ENCODE results near the gene OR2V2.

DNA sequence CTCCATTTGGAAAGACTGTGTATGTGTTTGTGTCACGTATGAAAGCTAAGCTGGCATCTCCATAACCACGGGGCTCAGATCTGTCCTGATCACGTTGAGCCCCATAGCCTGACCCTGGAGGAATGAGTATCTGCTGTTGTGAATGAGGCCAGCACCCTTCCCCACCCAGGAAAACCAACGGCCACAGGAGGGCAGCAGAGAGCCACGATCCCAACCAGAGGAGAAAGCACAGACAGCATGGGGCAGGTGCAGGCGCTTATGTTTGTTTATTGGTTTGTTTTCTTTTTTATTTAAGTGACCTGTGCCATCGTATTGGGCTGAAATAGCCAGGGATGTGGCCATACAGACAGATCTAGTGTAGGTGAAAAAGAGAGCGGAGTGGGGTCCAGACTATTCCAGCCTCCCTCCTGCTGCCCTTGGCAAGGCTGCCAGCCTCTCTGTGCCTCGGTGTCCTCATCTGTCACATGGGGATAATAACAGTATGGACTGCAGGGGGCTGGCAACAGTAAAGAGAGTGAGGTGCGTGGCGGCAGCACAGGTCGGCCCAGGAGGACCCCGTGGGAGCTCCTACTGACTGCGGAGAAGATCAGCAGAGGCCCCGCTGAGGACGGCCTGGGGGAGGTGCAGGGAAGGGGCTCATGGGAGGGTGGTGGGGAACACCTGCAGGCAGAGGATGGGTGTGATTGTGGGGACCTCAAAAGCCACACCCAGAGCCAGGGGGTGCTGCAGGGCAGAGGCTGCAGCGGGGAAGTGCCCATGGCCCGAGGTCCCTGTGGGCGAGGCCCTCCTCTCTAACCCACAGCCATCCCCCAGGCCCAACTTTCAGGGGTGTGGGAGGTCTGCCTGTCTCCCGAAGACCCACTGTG, 12.1 kb downstream of the OR2V2 start:
- TF ChIP-seq, protein P1, sequence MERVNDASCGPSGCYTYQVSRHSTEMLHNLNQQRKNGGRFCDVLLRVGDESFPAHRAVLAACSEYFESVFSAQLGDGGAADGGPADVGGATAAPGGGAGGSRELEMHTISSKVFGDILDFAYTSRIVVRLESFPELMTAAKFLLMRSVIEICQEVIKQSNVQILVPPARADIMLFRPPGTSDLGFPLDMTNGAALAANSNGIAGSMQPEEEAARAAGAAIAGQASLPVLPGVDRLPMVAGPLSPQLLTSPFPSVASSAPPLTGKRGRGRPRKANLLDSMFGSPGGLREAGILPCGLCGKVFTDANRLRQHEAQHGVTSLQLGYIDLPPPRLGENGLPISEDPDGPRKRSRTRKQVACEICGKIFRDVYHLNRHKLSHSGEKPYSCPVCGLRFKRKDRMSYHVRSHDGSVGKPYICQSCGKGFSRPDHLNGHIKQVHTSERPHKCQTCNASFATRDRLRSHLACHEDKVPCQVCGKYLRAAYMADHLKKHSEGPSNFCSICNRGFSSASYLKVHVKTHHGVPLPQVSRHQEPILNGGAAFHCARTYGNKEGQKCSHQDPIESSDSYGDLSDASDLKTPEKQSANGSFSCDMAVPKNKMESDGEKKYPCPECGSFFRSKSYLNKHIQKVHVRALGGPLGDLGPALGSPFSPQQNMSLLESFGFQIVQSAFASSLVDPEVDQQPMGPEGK (CRISPR knock-in tag; IDR thresholded peaks at IDR 0.05; ENCODE audit: borderline replicate concordance) = no peak
- TF ChIP-seq ZC3H10 (CRISPR knock-in tag; IDR thresholded peaks at IDR 0.05) (no peak), ZFP30 (CRISPR knock-in tag; IDR thresholded peaks at IDR 0.05) (no peak)
- TF ChIP-seq, protein P2, sequence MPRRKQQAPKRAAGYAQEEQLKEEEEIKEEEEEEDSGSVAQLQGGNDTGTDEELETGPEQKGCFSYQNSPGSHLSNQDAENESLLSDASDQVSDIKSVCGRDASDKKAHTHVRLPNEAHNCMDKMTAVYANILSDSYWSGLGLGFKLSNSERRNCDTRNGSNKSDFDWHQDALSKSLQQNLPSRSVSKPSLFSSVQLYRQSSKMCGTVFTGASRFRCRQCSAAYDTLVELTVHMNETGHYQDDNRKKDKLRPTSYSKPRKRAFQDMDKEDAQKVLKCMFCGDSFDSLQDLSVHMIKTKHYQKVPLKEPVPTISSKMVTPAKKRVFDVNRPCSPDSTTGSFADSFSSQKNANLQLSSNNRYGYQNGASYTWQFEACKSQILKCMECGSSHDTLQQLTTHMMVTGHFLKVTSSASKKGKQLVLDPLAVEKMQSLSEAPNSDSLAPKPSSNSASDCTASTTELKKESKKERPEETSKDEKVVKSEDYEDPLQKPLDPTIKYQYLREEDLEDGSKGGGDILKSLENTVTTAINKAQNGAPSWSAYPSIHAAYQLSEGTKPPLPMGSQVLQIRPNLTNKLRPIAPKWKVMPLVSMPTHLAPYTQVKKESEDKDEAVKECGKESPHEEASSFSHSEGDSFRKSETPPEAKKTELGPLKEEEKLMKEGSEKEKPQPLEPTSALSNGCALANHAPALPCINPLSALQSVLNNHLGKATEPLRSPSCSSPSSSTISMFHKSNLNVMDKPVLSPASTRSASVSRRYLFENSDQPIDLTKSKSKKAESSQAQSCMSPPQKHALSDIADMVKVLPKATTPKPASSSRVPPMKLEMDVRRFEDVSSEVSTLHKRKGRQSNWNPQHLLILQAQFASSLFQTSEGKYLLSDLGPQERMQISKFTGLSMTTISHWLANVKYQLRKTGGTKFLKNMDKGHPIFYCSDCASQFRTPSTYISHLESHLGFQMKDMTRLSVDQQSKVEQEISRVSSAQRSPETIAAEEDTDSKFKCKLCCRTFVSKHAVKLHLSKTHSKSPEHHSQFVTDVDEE (CRISPR knock-in tag; IDR thresholded peaks at IDR 0.05) = no peak
- TF ChIP-seq, protein P3, sequence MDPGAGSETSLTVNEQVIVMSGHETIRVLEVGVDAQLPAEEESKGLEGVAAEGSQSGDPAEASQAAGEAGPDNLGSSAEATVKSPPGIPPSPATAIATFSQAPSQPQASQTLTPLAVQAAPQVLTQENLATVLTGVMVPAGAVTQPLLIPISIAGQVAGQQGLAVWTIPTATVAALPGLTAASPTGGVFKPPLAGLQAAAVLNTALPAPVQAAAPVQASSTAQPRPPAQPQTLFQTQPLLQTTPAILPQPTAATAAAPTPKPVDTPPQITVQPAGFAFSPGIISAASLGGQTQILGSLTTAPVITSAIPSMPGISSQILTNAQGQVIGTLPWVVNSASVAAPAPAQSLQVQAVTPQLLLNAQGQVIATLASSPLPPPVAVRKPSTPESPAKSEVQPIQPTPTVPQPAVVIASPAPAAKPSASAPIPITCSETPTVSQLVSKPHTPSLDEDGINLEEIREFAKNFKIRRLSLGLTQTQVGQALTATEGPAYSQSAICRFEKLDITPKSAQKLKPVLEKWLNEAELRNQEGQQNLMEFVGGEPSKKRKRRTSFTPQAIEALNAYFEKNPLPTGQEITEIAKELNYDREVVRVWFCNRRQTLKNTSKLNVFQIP (CRISPR knock-in tag; IDR thresholded peaks at IDR 0.05; ENCODE audit: borderline replicate concordance, low read depth) = no peak
